Measurements from ENCODE around the gene GPR107.

Gene GPR107

DNA sequence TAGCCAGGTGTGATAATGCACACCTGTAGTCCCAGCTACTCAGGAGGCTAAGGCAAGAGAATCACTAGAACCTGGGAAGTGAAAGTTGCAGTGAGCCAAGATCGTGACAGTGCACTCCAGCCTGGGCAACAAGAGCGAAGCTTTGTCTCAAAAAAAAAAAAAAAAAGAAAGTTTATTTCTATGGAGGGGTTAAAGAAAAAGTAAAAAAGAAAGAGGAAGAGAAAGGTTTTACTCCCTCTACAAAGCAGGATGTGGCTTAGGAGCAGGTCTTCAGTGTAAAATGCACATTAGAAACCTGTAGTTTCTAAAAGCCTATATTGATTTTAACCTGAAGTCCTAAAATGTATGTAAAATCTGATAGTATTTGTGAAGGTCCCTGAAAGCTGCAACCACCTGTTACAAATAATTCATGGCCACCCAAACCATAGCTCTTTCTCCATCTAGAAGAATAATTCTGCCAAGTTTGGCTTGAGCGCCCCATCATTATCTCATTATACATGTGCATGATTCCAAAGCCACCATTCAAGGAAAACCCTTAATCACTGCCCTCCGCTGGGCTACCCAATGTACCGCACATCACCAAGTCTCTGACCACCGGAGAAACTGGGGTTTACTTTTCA is 14.1 kb upstream of the GPR107 start:
- Mint-ChIP-seq H3K27ac (peak overlapping the region; percentile 100), H3K9me3 (no peaks in the 10 kb centered on the region), H3K27me3 (ENCODE audit: low read depth) (no peaks in the 10 kb centered on the region), H3K36me3 (ENCODE audit: low read depth) (peaks cover 43% of the 10 kb centered on the region), H3K4me3 (peak overlapping the region; percentile 90), H3K4me1 (ENCODE audit: low read depth) (peaks cover 63% of the 10 kb centered on the region)
- DNase-seq (ENCODE audit: low spot score), result no peak

- Mint-ChIP-seq H3K27me3 (ENCODE audit: low read depth) (no peaks in the 10 kb centered on the region), H3K4me1 (ENCODE audit: low read depth) (peaks cover 62% of the 10 kb centered on the region), H3K27ac (peak overlapping the region; percentile 100), H3K36me3 (ENCODE audit: low read depth) (peaks cover 31% of the 10 kb centered on the region), H3K9me3 (no peaks in the 10 kb centered on the region), H3K4me3 (peak overlapping the region; percentile 90)
- no peak for DNase-seq (ENCODE audit: low spot score)
These were observed 12.6 kb upstream of the GPR107 start for GRCh38 chr9:130040984-130041647.

GRCh38 chr9:130041648-130042405 is 11.9 kb upstream of the GPR107 start:
- no peaks in the 10 kb centered on the region for H3K9me3 Mint-ChIP-seq
- peak overlapping the region; percentile 90 for H3K4me3 Mint-ChIP-seq
- H3K36me3 Mint-ChIP-seq (ENCODE audit: low read depth), result peaks cover 26% of the 10 kb centered on the region
- H3K27me3 Mint-ChIP-seq (ENCODE audit: low read depth), result no peaks in the 10 kb centered on the region
- no peak for DNase-seq (ENCODE audit: low spot score)
- peaks cover 57% of the 10 kb centered on the region for H3K4me1 Mint-ChIP-seq (ENCODE audit: low read depth)
- H3K27ac Mint-ChIP-seq, result peak overlapping the region; percentile 100

- no peak for DNase-seq (ENCODE audit: low spot score)
- Mint-ChIP-seq H3K4me3 (peak overlapping the region; percentile 90), H3K27me3 (ENCODE audit: low read depth) (no peaks in the 10 kb centered on the region), H3K4me1 (ENCODE audit: low read depth) (peaks cover 54% of the 10 kb centered on the region), H3K27ac (peak overlapping the region; percentile 100), H3K9me3 (no peaks in the 10 kb centered on the region), H3K36me3 (ENCODE audit: low read depth) (peaks cover 24% of the 10 kb centered on the region)
These were observed 11.3 kb upstream of the GPR107 start for GRCh38 chr9:130042406-130042884.

DNA sequence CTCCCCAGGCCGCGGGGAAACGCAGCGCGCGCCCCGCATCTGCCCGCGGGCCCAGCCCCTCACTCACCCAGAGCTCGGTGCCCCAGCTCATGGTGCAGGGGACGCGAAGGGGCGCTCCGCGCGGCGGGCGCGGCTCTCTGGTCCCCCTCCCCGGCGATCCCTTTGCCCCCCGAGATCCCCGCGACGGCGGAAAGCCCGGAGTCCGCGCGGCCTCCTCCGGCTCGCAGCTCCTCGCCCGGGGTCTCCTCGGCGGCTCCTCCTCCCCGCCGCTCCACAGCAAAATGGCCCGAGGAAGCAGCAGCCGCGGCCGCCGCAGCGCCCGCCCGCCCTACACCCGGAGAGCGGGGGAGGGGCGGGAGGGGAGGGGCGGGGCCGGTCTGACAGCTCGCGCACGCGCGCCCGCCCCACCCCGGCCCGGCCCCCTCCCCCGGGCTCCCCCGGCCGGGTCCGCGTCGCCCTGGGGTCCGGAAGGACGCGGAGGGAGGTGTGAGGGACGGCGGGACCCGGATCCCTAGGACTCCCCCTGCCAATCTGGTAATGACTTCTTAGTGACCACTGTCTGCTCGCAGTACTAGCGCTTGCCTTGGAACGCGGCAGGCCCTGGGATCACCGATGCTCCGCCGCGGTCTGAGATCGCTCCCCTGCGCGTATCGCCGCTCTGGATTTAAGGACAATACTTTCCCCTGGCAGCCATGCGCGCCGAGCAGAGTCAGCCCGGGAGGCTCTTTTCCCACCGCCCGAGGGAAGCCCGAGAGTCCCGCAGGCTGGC is 10.6 kb upstream of the GPR107 start, which contains the start of gene FNBP1:
Gene FNBP1 (minus strand): TSS at position 305 of the 769 bp plus-strand sequence. CDS start 214 bp downstream, at position 91.
- no peaks in the 10 kb centered on the region for H3K9me3 Mint-ChIP-seq
- no peaks in the 10 kb centered on the region for H3K27me3 Mint-ChIP-seq (ENCODE audit: low read depth)
- H3K4me3 Mint-ChIP-seq, result peak within 1 kb of the TSS; percentile 93
- peak; percentile 82 for DNase-seq (ENCODE audit: low spot score)
- peaks cover 50% of the 10 kb centered on the region for H3K4me1 Mint-ChIP-seq (ENCODE audit: low read depth)
- peaks cover 24% of the 10 kb centered on the region for H3K36me3 Mint-ChIP-seq (ENCODE audit: low read depth)
- peak within 1 kb of the TSS; percentile 100 for H3K27ac Mint-ChIP-seq

- DNase-seq (ENCODE audit: low spot score), result no peak
- Mint-ChIP-seq H3K27me3 (ENCODE audit: low read depth) (no peaks in the 10 kb centered on the region), H3K36me3 (ENCODE audit: low read depth) (peaks cover 21% of the 10 kb centered on the region), H3K4me3 (peak overlapping the region; percentile 93), H3K27ac (peak overlapping the region; percentile 99), H3K9me3 (no peaks in the 10 kb centered on the region), H3K4me1 (ENCODE audit: low read depth) (peaks cover 44% of the 10 kb centered on the region)
These were observed 9.8 kb upstream of the GPR107 start for GRCh38 chr9:130043654-130044623.

DNA sequence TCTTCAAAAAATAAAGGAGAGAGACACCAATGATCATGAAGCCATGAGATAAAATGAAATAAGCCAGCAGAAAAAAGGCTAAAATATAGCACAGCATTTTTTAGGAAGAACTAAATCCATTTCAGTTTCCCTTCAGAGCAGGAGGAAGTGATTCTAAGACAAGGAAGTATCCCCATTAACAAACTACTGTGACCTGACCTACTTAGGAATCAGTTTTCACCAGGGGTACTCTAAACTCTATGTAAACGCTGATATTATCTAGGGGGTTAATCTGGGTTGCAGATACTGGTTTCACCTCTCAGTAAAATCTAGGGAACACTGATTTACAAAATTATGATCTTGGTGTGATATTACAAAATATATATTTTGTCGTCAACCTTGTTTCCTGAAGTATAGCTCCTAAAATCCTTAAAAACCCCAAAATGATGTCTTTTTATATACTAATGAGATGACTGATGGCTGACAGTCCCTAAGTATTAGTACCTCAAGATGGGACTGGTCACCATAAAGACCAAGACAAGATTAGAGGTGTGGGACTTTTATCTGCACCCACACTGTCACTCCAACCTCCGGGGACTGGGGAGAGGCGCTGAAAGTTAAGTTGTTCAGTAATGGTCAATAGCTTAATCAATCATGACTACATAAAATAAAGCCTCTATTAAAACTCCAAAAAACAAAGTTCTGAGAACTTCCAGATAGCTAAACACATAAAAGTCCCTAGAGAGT is 7.8 kb upstream of the GPR107 start:
- no peaks in the 10 kb centered on the region for H3K9me3 Mint-ChIP-seq
- peaks cover 44% of the 10 kb centered on the region for H3K4me1 Mint-ChIP-seq (ENCODE audit: low read depth)
- H3K4me3 Mint-ChIP-seq, result peak overlapping the region; percentile 86
- no peaks in the 10 kb centered on the region for H3K27me3 Mint-ChIP-seq (ENCODE audit: low read depth)
- H3K36me3 Mint-ChIP-seq (ENCODE audit: low read depth), result peaks cover 21% of the 10 kb centered on the region
- peak overlapping the region; percentile 99 for H3K27ac Mint-ChIP-seq
- no peak for DNase-seq (ENCODE audit: low spot score)

GRCh38 chr9:130049431-130050210 is 4.1 kb upstream of the GPR107 start:
- Mint-ChIP-seq H3K27ac (no peak overlapping the region), H3K9me3 (no peaks in the 10 kb centered on the region), H3K4me1 (ENCODE audit: low read depth) (peaks cover 28% of the 10 kb centered on the region), H3K27me3 (ENCODE audit: low read depth) (no peaks in the 10 kb centered on the region), H3K4me3 (no peak overlapping the region), H3K36me3 (ENCODE audit: low read depth) (peaks cover 9% of the 10 kb centered on the region)
- no peak for DNase-seq (ENCODE audit: low spot score)

DNA sequence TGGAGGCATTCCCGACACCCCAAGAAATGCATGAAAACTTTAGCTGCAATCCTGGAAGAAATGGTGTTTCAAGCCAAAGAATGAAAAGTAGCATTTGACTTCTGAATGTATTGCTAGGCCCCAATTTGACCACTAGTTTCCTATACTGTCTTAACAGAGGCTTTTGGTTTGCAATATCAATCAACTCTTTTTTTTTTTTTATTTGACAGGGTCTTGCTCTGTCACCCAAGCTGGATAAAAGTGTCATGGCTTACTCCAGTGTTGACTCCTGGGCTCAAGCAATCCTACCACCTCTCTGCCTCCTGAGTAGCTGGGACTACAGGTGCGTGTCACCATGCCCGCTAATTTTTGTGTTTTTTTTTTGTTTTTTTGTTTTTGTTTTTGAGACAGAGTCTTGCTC is 3.2 kb upstream of the GPR107 start:
- Mint-ChIP-seq H3K27ac (peak overlapping the region; percentile 60), H3K4me3 (no peak overlapping the region), H3K36me3 (ENCODE audit: low read depth) (peaks cover 9% of the 10 kb centered on the region), H3K27me3 (ENCODE audit: low read depth) (no peaks in the 10 kb centered on the region), H3K9me3 (no peaks in the 10 kb centered on the region), H3K4me1 (ENCODE audit: low read depth) (peaks cover 25% of the 10 kb centered on the region)
- DNase-seq (ENCODE audit: low spot score), result no peak

- DNase-seq (ENCODE audit: low spot score), result no peak
- Mint-ChIP-seq H3K36me3 (ENCODE audit: low read depth) (peaks cover 9% of the 10 kb centered on the region), H3K4me1 (ENCODE audit: low read depth) (peaks cover 16% of the 10 kb centered on the region), H3K27ac (peak overlapping the region; percentile 38), H3K9me3 (no peaks in the 10 kb centered on the region), H3K4me3 (peak overlapping the region; percentile 57), H3K27me3 (ENCODE audit: low read depth) (no peaks in the 10 kb centered on the region)
These were observed 1.9 kb upstream of the GPR107 start for GRCh38 chr9:130051855-130052254.

DNA sequence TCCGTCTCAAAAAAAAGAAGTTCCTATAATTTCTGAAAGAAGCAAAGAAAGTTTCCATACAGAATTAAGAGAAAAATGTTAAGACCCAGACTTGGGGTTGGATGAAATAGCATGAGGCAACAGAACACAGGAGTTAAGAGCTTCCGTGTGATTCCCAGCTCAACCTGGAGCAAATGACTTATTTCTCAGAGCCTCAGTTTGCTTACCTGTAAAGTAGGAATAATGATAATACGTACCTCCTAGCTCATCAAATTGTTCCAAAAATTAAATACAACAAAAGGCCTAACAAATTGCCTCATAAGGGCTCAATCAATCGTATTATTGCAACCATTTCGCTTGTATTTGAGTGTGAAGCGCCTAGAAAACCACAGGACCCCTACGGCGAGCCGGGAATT is 600 bp upstream of the GPR107 start:
- Mint-ChIP-seq H3K9me3 (no peaks in the 10 kb centered on the region), H3K36me3 (ENCODE audit: low read depth) (peaks cover 10% of the 10 kb centered on the region), H3K4me1 (ENCODE audit: low read depth) (peaks cover 15% of the 10 kb centered on the region), H3K27ac (peak overlapping the region; percentile 85), H3K27me3 (ENCODE audit: low read depth) (no peaks in the 10 kb centered on the region), H3K4me3 (peak overlapping the region; percentile 94)
- DNase-seq (ENCODE audit: low spot score), result no peak
